PC-9 (cell line): Measurements from ENCODE around the gene CSH1.
"Not testable (repeated sequence)": the region's sequence is repeated elsewhere in the genome, so short reads cannot be mapped to it uniquely, and the experiment has no call there.

Experiments used
- EZH2 ChIP-seq: fragments of 200-600 bp; sonication (generic); IDR thresholded peaks from 2 replicates; pipeline ENCODE4 v1.8.0; 2017; ENCODE audit warnings: antibody characterized with exemption, low read depth
- TF ChIP-seq, protein P1 (sequence below): fragments of 200-600 bp; sonication (generic); conservative IDR thresholded peaks from 2 replicates; pipeline ENCODE4 v1.6.1; 2017; ENCODE audit warnings: mixed run types, antibody characterized with exemption, mild to moderate bottlenecking, moderate library complexity

DNA sequence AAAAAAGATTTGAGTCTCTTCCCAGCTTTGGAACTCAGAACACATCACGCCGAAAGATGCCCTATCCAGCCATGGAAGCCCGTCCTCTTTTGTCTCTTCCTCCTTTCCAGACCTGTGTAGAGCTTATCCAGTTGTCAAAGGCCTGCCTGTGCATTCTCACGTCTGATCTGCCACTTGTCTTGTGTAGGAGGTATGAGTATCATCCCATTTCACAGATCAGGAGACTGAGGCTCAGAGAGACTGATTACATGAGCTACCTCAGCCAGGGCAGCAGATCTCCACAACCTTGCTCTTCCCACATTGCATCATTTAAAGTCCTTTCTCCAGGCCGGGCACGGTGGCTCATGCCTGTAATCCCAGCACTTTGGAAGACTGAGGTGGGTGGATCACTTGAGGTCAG lies 21.7 kb downstream of the CSH1 start:
- TF ChIP-seq, protein P1, sequence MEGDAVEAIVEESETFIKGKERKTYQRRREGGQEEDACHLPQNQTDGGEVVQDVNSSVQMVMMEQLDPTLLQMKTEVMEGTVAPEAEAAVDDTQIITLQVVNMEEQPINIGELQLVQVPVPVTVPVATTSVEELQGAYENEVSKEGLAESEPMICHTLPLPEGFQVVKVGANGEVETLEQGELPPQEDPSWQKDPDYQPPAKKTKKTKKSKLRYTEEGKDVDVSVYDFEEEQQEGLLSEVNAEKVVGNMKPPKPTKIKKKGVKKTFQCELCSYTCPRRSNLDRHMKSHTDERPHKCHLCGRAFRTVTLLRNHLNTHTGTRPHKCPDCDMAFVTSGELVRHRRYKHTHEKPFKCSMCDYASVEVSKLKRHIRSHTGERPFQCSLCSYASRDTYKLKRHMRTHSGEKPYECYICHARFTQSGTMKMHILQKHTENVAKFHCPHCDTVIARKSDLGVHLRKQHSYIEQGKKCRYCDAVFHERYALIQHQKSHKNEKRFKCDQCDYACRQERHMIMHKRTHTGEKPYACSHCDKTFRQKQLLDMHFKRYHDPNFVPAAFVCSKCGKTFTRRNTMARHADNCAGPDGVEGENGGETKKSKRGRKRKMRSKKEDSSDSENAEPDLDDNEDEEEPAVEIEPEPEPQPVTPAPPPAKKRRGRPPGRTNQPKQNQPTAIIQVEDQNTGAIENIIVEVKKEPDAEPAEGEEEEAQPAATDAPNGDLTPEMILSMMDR: not testable (repeated sequence)
- TF ChIP-seq EZH2: not testable (repeated sequence)
